HG02678 (cell line): ENCODE results near the gene OR2B2.

ENCODE experiments used
- ATAC-seq: cut with Tn5 transposase; IDR thresholded peaks from one replicate; pipeline ENCODE4 v1.9.1; 2021; ENCODE audit warnings: mild to moderate bottlenecking, moderate library complexity; ENCODE audit not compliant: unreplicated experiment

The OR2B2 gene

DNA sequence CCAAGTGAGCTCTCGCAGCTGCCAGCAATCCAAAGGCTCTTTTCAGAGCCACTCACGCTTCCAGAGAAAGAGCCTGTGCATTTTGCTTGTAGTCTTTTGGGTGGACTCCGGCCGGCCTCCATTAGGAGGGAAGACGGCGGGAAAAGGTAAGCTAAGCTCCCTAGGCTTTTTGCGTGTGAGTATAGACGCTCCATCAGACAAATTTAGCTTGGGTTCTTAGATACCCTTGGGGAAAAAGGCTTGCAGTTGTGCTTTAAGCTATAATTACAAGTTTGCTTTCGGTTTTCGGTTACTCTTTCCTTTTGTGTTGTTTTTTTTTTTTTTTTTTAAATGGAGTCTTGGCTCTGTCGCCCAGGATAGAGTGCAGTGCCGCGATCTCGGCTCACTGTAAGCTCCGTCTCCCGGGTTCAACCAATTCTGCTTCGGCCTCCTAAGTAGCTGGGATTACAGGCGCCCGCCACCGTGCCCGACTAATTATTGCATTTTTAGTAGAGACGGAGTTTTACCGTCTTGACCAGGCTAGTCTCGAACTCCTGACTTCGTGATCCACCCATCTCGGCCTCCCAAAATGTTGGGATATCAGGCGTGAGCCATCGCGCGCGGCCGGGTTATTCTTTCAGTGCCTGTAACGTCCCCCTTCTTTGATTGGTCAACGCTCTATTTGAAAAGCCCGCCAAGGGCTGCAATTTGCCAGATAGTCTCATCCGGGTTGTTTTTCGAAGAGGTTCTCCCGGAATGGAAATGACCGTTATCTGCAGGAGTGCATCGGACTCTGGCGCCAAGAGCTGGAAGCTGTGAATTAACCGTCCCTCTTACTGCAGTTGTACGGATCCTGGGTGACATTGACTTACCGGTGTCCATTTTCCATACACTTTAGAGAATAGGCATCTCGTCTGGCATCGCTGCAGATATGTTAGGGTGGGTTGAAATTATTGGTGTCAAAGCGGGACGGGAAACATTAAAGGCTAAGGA, 18.1 kb downstream of the OR2B2 start:
- no peak for ATAC-seq

DNA sequence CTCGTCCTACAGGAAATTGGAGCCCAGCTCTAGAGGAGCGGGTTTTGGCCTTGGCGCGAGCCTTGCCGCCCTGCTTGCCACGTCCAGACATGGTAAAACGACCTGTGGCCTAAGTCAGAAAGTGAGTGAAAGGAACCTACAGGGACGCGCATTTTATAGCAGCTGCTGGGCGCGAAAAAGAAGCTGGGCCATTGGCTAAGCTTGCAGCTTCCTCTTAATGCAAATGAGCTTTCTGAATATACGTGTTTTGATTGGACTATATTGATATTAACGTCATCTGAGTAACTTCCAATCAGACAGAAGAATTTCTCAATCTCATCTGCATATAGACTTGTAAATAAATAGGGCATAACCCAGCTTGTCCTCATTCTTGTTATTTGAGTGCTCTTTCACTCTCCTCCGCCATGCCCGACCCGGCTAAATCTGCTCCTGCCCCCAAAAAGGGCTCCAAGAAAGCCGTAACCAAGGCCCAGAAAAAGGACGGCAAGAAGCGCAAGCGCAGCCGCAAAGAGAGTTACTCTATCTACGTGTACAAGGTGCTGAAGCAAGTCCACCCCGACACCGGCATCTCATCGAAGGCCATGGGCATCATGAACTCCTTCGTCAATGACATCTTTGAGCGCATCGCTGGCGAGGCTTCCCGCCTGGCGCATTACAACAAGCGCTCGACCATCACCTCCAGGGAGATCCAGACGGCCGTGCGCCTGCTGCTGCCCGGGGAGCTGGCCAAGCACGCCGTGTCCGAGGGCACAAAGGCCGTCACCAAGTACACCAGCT, 18.9 kb downstream of the OR2B2 start:
- peak; percentile 55 for ATAC-seq

GRCh38 chr6:27892649-27893058, 19.5 kb downstream of the OR2B2 start:
- no peak for ATAC-seq

DNA sequence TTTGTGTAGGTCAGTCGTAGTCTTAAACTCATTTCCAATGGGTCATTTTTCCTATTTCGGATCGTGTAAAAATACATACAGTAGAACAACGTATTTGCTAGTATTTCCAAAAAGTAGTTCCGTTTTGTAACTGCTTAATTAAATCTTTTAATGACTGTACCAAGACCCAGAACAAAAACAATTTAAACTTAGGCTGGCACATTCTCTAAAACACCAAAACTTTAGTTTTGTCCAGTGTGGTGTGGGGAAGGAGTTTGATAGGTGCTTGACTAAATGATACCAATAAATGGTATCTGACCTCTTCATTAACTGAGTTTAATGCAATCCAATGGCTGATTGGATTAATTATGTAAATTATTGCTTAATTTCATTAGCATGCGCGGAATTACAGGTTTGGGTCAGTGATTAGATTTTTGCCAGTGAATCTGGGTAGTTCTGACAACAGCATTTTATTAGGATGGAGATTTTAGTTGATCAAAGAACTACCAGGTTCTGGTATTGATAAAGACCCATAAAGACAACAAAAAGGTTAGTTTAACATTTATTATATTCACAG, 20.8 kb downstream of the OR2B2 start:
- no peak for ATAC-seq

DNA sequence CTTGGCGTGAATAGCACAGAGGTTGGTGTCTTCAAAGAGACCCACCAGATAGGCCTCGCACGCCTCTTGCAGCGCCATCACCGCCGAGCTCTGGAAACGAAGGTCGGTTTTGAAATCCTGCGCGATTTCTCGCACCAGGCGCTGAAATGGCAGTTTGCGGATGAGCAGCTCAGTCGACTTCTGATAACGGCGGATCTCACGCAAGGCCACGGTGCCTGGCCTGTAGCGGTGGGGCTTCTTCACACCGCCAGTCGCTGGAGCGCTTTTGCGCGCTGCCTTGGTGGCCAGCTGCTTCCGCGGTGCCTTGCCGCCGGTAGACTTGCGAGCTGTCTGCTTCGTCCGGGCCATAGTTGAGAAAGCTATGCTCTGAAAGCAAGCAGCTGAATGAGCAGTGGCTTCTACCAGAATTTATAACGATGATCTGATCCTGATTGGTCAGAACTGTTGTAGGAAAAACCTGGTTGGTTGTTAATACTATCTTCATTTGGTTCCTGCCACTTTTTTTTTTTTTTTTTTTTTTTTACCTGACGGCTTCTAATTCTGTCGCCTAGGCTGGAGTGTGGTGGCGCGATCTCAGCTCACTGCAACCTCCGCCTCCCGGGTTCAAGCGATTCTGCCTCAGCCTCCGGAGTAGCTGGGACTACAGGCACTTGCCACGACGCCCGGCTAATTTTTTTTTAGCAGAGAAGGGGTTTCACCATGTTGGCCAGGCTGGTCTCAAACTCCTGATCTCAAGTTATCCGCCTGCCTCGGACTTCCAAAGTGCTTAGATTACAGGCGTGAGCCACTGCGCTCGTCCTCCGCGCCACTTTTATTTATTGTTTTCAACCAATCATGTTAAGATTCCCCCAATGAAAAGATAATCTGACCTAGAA, 21.5 kb downstream of the OR2B2 start:
- ATAC-seq: peak; percentile 42

GRCh38 chr6:27889628-27890444, 22.4 kb downstream of the OR2B2 start:
- no peak for ATAC-seq

DNA sequence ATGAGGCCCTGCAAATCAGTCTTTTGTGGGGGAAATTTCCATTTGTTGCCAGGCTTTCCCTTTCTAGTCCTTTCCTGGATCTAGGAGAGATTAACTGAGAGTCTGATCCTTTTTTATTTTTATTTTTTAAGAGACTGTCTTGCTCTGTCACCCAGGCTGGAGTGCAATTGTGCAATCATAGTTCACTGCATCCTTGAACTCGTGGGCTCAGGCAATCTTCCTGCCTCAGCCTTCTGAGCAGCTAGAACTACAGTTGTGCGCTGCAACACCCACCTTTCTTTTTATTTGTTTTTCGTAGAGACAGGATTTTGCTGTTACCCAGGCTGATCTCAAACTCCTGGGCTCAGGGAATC, 22.9 kb downstream of the OR2B2 start:
- no peak for ATAC-seq

DNA sequence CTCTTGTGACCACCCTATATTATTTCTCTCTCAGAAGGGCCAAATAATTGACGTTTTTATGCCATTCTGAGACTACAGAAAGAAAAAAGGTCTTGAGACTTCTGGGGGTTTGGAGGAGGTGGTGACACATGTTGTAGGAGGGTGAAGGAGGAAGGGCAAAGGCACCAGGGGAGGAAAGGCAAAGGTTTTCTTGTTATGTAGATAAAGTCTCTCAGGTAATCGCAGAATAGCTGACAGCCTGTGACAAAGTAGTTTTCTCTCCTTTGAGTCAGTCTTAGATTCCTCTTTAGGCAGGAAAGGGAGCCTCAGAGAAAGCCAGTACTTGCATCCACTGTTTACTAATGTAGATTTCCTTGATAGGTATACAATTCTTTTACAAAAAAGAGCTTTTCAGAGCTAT, 23.6 kb downstream of the OR2B2 start:
- ATAC-seq: no peak

- ATAC-seq: no peak
These were observed 26.1 kb downstream of the OR2B2 start for GRCh38 chr6:27886073-27886472.

GRCh38 chr6:27883136-27883535, 29.1 kb downstream of the OR2B2 start:
- ATAC-seq: no peak

DNA sequence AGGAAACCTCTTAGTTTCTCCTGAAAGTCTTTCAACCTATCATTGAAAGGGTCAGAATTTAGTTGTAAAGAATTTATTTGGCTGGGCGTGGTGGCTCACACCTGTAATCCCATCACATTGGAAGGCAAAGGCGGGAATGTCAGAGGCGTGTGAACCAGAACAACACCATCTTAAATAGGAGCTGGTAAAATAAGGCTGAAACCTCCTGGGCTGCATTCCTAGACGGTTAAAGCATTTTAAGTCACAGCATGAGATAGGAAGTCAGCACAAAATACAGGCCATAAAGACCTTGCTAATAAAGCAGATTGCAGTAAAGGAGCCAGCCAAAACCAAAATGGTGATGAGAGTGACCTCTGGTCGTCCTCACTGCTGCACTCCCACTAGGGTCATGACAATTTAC, 29.6 kb downstream of the OR2B2 start:
- ATAC-seq: no peak

GRCh38 chr6:27879837-27880236, 32.4 kb downstream of the OR2B2 start:
- no peak for ATAC-seq

DNA sequence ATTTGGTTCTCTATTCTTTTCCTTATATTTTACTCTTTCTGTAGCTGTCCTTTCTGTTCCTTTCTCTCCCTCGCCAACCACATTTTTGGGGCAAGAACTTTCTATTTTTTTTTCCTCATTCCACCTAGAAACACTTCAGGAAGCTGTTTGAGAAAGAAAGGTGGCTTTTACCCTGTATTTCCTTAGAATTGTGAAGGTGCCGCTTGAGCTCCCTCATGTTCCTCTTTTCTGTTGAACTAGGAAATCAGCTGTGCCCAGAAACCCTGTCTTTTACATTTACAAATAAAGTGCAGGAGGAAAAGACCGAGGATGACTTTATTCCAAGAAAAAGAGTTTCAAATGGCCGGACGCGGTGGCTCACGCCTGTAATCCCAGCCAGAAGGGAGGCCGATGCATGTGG, 38.2 kb downstream of the OR2B2 start:
- ATAC-seq: no peak

DNA sequence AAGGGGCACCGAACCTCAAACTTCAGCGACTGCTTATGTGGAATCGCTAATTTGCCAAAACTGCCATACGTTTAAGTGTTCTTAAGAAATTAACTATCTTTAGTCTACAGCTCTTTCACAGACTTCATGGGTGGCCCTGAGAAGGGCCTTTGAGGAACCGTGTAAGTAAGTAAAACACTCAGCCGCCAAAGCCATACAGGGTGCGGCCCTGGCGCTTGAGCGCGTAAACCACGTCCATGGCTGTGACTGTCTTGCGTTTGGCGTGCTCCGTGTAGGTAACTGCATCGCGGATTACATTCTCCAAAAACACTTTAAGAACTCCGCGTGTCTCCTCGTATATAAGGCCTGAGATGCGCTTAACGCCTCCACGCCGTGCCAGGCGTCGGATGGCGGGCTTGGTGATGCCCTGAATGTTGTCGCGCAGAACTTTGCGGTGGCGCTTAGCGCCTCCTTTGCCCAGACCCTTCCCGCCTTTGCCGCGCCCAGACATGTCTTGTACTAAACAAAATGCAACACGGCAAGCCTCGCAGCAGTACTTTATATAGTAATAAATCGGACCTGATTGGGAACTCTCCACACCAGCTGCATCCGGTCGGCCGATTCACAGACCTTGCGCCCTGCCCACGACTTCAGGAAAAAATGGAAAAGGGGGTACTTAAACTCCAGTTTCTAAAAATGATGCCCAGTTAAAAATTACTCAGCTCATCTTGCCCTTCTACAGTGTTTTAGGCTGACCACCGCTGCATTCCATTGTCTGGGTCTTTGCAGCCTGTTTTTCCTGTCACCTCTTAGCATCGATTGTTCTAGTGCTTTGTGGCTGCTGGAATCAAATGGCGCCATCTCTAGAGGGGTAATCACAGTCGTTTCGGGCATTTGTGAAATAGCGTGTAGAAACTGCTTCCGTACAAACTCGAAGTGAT, 38.9 kb downstream of the OR2B2 start:
- ATAC-seq: peak; percentile 28

GRCh38 chr6:27872642-27873020, 39.6 kb downstream of the OR2B2 start:
- peak; percentile 23 for ATAC-seq

GRCh38 chr6:27871924-27872638, 40.1 kb downstream of the OR2B2 start:
- ATAC-seq: peak; percentile 61

DNA sequence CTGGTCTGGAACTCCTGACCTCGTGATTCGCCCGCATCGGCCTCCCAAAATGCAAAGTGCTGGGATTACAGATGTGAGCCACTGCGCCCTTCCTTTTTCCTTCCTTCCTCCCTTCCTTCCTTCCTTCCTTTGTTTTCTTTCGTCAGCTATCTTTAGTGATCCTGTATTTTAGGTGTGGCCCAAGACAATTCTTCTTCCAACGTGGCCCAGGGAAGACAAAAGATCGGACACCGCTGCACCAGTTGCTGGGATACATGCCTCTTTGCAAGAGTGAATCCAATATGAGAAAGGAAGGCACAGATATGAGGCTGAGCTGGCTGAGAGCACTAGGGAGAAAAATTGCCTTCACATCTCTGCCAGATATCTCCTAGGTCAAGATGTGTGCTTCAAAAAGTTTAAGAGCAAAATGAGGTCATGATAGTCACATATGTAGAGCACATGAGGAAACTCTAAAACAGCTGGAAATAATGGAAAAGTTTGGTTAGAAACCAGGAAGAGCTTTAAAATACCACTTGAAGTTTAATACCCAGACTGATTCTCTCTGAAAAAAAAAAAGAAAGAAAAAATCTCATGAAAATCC, 41.8 kb downstream of the OR2B2 start:
- ATAC-seq: no peak

- no peak for ATAC-seq
These were observed 43.9 kb downstream of the OR2B2 start for GRCh38 chr6:27868311-27868710.
